HG03571 (cell line): ENCODE measurements around the gene CTDSPL.
A peak's percentile ranks its signal among the peaks of the same experiment; 100 is the strongest.
"Not testable (repeated sequence)": the region's sequence is repeated elsewhere in the genome, so short reads cannot be mapped to it uniquely, and the experiment has no call there.

Experiments
- ATAC-seq: cut with Tn5 transposase; IDR thresholded peaks from one replicate; pipeline ENCODE4 v1.9.1; 2021; ENCODE audit not compliant: unreplicated experiment

Gene CTDSPL

GRCh38 chr3:37985637-37986320 lies 124.1 kb downstream of the CTDSPL start:
- no peak for ATAC-seq

DNA sequence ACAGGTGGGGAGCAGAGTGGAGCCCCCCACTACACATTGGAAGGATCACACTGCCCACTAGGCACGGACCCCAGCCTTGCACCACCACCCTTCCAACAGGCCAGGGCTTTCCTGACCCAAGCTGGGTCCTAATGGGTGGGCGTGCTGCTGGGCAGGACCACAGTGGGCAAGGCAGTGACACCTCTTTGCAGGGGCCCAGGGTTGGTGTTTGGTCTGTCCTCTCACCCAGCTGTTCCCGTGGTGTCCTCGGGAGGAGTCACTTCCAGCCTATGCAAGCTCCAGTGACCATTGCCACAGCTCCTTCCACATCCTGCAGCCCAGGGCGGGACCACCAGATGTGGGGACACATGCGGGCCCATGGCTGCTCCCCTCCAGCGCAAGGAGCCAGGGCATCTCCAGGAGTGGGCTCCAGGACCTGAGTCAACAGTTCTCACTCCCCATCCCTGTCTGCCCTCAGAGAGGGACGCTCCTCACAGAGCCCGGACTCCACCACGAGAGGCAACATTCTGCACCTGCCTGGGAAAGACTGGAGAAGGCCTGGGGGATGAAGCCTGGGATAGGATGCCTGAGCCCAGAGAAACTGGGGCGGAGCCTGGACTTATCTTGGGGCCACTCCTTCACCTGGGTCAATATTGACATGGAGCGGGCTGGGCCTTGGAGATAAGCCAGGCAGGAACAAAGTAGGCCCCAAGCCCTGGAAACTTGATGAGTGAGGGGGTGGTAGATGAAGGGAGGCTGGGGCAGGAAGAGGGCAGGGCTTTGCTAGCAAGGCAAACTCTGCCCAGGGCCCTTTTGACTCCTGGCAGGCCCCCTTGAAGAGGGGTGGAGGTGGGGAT lies 125.0 kb downstream of the CTDSPL start:
- no peak for ATAC-seq

DNA sequence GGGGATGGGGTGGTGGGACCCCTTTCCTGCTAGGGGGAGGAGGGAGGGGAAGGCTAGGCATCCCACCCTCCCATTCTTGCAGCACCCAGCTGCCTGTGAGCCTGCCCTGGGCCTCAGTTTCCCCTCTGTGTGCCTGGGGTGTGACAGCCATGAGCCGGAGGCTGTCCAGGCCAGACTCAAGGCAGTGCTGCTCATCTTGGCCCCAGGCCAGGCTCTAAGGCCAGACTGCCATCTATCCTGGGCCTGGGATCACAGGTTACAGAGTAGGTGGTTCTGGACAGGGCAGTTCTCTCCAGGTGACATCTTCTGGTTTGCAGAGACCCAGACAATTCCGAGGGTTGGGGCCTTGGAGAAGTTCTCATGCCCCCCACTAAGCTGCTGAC lies 125.6 kb downstream of the CTDSPL start:
- no peak for ATAC-seq

DNA sequence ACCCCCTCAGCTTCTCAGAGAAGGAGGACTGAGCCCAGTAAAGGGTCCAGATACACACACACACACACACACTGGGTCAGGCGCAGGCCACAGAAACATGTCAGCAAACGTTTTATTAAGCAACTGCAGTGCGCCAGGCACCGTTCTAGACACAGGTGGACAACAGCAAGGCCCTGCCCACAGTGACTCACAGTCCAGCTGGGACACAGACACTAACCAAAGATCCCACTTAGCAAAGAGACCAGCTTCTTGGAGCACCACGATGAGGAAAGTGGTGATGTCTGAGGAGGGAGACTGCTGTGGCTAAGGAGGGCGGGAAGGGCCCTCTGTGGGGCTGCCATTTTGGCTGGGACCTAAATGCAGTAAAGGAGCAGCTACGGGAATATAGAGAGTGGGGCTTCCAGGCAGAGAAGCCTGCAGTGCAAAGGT lies 126.1 kb downstream of the CTDSPL start:
- no peak for ATAC-seq

DNA sequence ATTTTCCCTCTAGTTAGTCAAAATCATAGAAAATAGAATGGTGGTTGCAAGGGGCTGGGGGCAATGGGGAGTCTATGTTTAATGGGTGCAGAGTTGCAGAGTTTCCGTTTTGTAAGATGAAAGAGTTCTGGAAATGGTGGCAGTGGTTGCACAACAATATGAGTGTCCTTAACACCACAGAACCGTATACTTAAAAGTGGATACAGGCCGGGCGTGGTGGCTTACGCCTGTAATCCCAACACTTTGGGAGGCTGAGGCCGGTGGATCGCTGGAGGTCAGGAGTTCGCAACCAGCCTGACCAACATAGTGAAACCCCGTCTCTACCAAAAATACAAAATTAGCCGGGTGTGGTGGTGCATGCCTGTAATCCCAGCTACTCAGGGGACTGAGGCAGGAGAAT lies 126.7 kb downstream of the CTDSPL start:
- not testable (repeated sequence) for ATAC-seq

DNA sequence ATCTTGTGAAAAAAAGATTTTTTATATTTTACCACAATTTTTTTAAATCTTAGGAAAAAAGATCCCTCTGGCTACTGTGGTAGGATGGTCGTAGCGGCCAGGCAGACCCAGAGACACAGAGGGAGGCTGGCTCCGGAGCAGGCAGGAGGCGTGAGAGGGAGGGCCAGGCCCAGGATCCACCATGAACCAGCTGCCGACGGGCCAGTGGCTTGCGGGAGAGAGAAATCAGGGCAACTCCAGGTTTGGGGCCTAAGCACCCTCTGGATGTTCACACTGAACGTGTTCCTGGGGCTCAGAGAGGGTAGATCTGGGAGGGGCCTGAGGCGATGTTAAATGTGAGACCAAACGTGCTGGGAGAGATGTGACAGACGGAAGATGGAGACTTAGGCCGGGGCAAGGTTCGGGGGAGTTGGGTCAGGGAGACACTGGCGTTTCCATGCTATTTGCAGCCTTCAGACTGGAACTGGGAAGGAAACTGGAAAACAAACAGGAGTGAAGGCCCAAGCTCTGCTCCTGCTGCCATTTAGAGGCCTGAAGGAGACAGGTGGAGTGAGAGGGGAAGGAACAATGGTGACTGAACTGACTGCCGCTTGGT lies 127.3 kb downstream of the CTDSPL start:
- ATAC-seq: no peak

GRCh38 chr3:37989821-37990480 lies 128.3 kb downstream of the CTDSPL start:
- no peak for ATAC-seq

DNA sequence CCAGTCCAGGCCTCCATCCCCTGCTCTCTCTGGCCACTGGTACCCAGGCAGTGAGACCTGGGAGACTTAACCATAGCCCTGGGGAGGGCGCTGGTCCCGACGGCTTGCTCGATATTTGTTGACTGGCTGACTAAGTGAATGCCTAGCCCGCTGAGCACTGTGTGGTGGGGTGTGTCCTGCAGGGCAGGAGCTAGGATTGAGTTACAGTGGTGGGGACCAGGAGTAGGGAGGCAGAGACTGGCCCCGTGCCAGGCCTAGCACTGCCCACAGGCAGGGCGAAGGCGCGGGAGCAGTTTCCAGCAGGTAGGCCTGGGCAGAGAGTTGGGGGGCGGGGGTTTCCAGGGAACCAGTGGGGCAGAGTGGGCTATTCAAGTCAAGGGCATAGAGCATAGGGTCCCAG lies 128.8 kb downstream of the CTDSPL start, which contains the start of gene VILL:
Gene VILL (plus strand): TSS at position 260 of the 400 bp plus-strand sequence. CDS start 2,887 bp downstream, outside the sequence.
- ATAC-seq: no peak

- ATAC-seq: no peak
Measured at GRCh38 chr3:37991109-37991508, 129.4 kb downstream of the CTDSPL start.

DNA sequence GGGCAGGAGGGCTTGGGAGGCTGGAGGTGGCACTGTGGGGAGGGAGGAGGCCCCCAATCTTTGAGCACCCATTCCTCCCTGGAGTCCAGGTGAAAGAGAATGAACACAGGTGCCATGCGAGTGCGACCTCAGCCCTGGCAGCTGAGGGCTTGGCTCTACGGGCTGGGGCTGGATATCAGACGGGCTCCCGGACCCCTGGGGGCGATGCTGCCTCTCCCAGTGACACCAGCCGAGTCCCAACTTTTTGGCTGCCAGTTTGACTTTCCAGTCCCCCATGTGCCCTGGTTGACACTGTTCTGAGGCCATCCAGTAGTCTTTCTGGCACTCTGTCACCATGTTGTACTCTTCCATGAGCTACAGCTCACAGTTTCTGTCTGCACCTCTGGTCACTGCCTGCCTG lies 130.1 kb downstream of the CTDSPL start:
- no peak for ATAC-seq

- ATAC-seq: no peak
Measured at GRCh38 chr3:37992271-37993066, 130.8 kb downstream of the CTDSPL start.

DNA sequence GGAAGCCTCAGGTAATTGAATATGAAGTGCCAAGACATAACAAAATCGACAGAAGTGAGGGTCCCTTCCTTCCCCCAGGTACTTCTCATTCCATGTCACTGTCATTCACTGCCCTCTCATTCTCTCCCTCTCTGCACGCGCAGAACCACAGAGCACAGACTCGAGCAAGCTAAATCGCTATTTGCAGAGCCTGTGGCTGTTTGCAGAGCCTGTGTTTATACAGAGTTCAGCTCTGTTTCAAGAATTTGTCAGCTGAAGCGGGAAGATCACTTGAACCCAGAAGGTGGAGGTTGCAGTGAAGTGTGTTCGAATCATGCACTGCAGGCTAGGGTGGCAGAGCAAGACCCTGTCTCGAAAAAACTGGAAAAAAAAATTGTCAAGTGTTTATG lies 131.4 kb downstream of the CTDSPL start:
- ATAC-seq: no peak

GRCh38 chr3:37993460-37993819 lies 131.8 kb downstream of the CTDSPL start:
- ATAC-seq: no peak

- peak; percentile 57 for ATAC-seq
Measured at GRCh38 chr3:37993820-37994638, 132.3 kb downstream of the CTDSPL start.

GRCh38 chr3:37994639-37994972 lies 132.9 kb downstream of the CTDSPL start:
- no peak for ATAC-seq

DNA sequence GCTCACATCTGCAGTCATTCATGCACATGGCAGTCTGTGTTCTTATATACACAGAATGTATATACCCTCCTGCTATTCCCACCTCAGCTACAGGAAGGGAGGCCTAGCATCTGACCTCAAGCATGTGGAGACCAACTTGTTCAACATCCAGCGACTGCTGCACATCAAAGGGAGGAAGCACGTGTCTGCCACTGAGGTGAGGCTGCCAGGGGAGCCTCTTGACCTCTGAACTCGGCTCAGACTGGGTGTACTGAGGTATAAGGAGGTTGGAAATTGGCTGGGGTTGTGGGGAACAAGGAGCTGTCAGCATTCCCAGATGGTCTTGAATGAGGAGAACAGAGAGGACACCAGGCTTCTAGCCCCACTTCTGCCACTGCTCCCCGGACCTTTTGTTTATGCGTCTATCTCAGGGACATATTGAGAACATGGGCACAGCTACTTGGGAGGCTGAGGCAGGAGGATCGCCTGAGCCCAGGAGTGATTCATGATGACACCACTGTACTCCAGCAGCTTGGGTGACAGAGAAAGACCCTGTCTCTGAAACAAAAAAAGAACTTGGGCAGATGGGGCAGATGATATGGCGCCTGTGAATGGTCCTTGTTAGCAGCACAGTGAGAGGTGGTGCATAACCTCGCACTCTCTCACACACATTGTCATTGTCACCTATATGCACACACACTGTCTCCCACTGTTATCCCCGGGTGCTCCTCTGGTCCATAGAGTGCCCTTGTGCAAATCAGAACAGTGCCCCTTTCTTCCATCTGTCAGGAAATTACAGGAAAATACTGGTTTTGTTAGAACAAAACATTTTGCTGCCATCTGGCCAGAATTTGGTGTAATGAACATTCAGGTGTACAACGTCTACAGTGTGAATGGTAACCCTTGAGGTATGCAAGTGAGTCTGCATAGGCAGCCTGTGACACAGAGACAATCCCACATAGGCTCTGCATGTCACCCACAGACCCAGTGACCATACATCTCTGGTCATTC lies 134.3 kb downstream of the CTDSPL start:
- ATAC-seq: no peak

DNA sequence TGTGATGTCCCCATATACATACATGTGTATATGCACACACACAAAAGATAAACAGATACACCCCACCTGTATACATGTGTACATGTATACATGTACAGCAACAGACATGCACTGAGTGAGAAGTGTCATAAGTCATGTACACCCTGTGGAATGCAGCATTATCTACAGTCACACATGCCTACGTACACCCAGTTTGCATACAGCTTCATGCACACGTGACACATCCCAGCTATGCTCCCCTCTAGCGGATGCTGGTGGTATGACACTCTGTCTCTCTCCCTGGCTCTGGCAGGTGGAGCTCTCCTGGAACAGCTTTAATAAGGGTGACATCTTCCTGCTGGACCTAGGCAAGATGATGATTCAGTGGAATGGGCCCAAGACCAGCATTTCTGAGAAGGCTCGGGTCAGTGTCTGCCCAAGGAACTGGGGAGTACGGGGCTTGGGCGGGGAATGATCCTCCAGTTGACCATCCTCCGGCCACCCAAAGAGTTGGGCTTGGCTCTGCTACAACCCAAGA lies 135.2 kb downstream of the CTDSPL start:
- ATAC-seq: peak; percentile 47

DNA sequence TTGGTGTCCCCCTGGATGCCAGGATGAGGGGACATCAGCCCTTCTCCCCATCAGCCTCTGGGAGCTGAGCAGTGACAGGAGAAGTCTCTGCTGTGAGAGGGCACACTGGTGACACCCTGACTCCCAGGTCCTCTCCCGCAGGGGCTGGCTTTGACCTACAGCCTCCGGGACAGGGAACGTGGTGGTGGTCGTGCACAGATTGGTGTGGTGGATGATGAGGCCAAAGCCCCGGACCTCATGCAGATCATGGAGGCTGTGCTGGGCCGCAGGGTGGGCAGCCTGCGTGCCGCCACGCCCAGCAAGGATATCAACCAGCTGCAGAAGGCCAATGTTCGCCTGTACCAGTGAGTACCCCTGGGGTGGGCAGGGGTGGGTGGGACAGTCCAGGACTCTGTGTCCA lies 135.7 kb downstream of the CTDSPL start:
- ATAC-seq: no peak
